Keratinocyte (primary cell): ENCODE results near the gene BRSK2. TPM values are rescaled to one million over a fixed set of nuclear protein-coding genes. Genes with fewer than 3 reads are reported as not detected.

ENCODE experiments used
- DNase-seq: peaks from one replicate; pipeline ENCODE4 v3.0.0-alpha.2; 2011; ENCODE audit warnings: low read depth, missing footprints, low spot score
- FAIRE-seq: peaks from 2 replicates; lab custom pipeline; 2011; peaks lifted over from hg19 to GRCh38; lab: Jason Lieb, UNC
- H2AFZ ChIP-seq: 2 replicates; pipeline ENCODE4 v1.6.0; 2012; ENCODE audit warnings: low read length, control low read depth, inconsistent platforms; ENCODE audit not compliant: control insufficient read depth
- H3K27ac ChIP-seq: 2 replicates; pipeline ENCODE4 v1.5.1; 2011; ENCODE audit warnings: low read length; ENCODE audit not compliant: control insufficient read depth, insufficient read depth
- H3K27me3 ChIP-seq: 3 replicates; pipeline ENCODE4 v1.6.0; 2011; ENCODE audit warnings: low read length; ENCODE audit not compliant: control insufficient read depth, insufficient read depth; ENCODE audit errors: extremely low read depth
- H3K36me3 ChIP-seq, 2 experiments: 2 replicates in 1 of 2; 3 replicates in 1 of 2; pipeline ENCODE4 v1.5.1; 2011; ENCODE audit warnings: low read length in 2 of 2, mild to moderate bottlenecking in 1 of 2; ENCODE audit not compliant: control insufficient read depth in 2 of 2, insufficient read depth in 2 of 2; ENCODE audit errors: extremely low read depth in 1 of 2
- H3K4me1 ChIP-seq: 3 replicates; pipeline ENCODE4 v1.5.1; 2011; ENCODE audit warnings: low read length; ENCODE audit not compliant: control insufficient read depth, insufficient read depth; ENCODE audit errors: extremely low read depth
- H3K4me2 ChIP-seq: 3 replicates; pipeline ENCODE4 v1.6.0; 2011; ENCODE audit warnings: low read depth, low read length; ENCODE audit not compliant: control insufficient read depth, insufficient read depth; ENCODE audit errors: extremely low read depth
- H3K4me3 ChIP-seq, 3 experiments: fragments of 200-600 bp in 1 of 3; sonication (generic) in 1 of 3; 2 replicates in 2 of 3; 3 replicates in 1 of 3; pipeline ENCODE4 v1.5.1; 2011 to 2016; ENCODE audit warnings: low read length in 3 of 3, mild to moderate bottlenecking in 3 of 3, control low read depth in 2 of 3, inconsistent platforms in 1 of 3, low read depth in 1 of 3, mixed read lengths in 1 of 3, mixed run types in 1 of 3, moderate library complexity in 1 of 3; ENCODE audit not compliant: control insufficient read depth in 2 of 3, insufficient read depth in 2 of 3; ENCODE audit errors: extremely low read depth in 1 of 3
- H3K79me2 ChIP-seq: 2 replicates; pipeline ENCODE4 v1.6.0; 2012; ENCODE audit warnings: low read length; ENCODE audit not compliant: control insufficient read depth, insufficient read depth
- H3K9ac ChIP-seq: 3 replicates; pipeline ENCODE4 v1.6.0; 2011; ENCODE audit warnings: low read length; ENCODE audit not compliant: control insufficient read depth, insufficient read depth; ENCODE audit errors: extremely low read depth
- H3K9me1 ChIP-seq: 3 replicates; pipeline ENCODE4 v1.6.0; 2011; ENCODE audit warnings: low read length; ENCODE audit not compliant: control insufficient read depth, insufficient read depth; ENCODE audit errors: extremely low read depth
- H3K9me3 ChIP-seq: 2 replicates; pipeline ENCODE4 v1.5.1; 2012; ENCODE audit warnings: low read depth, low read length; ENCODE audit not compliant: control insufficient read depth
- H4K20me1 ChIP-seq: 3 replicates; pipeline ENCODE4 v1.6.0; 2011; ENCODE audit warnings: low read length; ENCODE audit not compliant: control insufficient read depth, insufficient read depth; ENCODE audit errors: extremely low read depth
- EZH2 ChIP-seq: IDR thresholded peaks from one replicate; pipeline ENCODE4 v1.6.1; 2012; ENCODE audit warnings: inconsistent platforms, mild to moderate bottlenecking, low read length, moderate library complexity
- dilution Hi-C: fragments of 300-500 bp; cut with MboI; formaldehyde crosslinking; loops from one replicate; pipeline ENCODE4 v1.7.0; 2020; ENCODE audit warnings: low sequenced_read_pairs; ENCODE audit not compliant: extremely low pct_ligation_motif_present
- polyA plus RNA-seq, 5 experiments: library from polyadenylated mRNA; depleted of rRNA in 3 of 5; stranded (reverse) in 3 of 5; stranded (forward) in 1 of 5; unstranded in 1 of 5; fragments of >200 nt; gene quantifications; 1 replicate in 1 of 5; 2 replicates in 3 of 5; 3 replicates in 1 of 5; pipeline versions ENCODE4 v1.2.1 to v1.2.3, GENCODE V29; 2011 to 2012; ENCODE audit warnings: missing spikeins in 2 of 5, low read depth in 1 of 5, low replicate concordance in 1 of 5
- TF ChIP-seq, protein P1 (sequence below), 3 experiments: IDR thresholded peaks in 1 of 3; conservative IDR thresholded peaks in 1 of 3; optimal IDR thresholded peaks in 1 of 3; 2 replicates in 2 of 3; 3 replicates in 1 of 3; pipeline versions ENCODE3 to v1.5.1; 2011; ENCODE audit warnings: low read length in 3 of 3, mild to moderate bottlenecking in 3 of 3, moderate library complexity in 2 of 3, control low read depth in 1 of 3, inconsistent platforms in 1 of 3; ENCODE audit not compliant: insufficient read depth in 2 of 3; ENCODE audit errors: extremely low read depth in 1 of 3

Gene BRSK2
- polyA plus RNA-seq, 1 donor (not counting 4 experiments of a cell fraction or from before 2014, with no cell fraction given), result 0.09 TPM

DNA sequence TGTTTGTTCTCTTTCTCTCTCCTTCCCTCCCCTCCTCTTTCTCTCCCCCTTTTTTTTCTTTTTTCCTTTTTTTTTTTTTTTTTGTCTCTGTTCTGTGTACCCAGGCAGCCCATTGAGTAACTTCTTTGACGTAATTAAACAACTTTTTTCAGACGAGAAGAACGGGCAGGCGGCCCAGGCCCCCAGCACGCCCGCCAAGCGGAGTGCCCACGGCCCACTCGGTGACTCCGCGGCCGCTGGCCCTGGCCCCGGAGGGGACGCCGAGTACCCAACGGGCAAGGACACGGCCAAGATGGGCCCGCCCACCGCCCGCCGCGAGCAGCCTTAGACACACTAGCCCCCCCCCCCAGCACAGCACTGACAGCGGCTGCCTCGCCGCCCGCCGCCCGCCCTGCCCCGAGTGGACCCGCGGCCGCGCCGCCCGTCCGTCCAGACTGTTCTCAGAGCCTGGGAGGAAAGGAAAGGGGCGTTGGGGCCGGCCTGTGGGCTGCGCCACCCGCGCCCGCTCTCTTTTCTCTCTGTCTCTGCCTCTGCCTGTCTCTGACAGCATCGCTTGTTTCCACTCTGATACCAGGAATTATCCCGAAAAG, 70.8 kb downstream of the BRSK2 start:
- DNase-seq (no peak), FAIRE-seq (no peak)
- H3K79me2 ChIP-seq, result no peaks in the 10 kb centered on the region
- no peak overlapping the region for H3K4me2 ChIP-seq
- H3K9me1 ChIP-seq, result no peaks in the 10 kb centered on the region
- no peaks in the 10 kb centered on the region for H3K9me3 ChIP-seq
- dilution Hi-C loops, result no loop called here
- H3K27me3 ChIP-seq, result no peaks in the 10 kb centered on the region
- H3K27ac ChIP-seq, result no peak overlapping the region
- H2AFZ ChIP-seq, result no peak overlapping the region
- no peaks in the 10 kb centered on the region for H3K36me3 ChIP-seq
- TF ChIP-seq, protein P1, sequence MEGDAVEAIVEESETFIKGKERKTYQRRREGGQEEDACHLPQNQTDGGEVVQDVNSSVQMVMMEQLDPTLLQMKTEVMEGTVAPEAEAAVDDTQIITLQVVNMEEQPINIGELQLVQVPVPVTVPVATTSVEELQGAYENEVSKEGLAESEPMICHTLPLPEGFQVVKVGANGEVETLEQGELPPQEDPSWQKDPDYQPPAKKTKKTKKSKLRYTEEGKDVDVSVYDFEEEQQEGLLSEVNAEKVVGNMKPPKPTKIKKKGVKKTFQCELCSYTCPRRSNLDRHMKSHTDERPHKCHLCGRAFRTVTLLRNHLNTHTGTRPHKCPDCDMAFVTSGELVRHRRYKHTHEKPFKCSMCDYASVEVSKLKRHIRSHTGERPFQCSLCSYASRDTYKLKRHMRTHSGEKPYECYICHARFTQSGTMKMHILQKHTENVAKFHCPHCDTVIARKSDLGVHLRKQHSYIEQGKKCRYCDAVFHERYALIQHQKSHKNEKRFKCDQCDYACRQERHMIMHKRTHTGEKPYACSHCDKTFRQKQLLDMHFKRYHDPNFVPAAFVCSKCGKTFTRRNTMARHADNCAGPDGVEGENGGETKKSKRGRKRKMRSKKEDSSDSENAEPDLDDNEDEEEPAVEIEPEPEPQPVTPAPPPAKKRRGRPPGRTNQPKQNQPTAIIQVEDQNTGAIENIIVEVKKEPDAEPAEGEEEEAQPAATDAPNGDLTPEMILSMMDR (optimal IDR thresholded peaks at IDR 0.05 in 1 of 3, IDR thresholded peaks at IDR 0.05 in 1 of 3, conservative IDR thresholded peaks at IDR 0.05 in 1 of 3; ENCODE audit: extremely low read depth in 1 of 3, insufficient read depth in 2 of 3, low read length in 3 of 3), result no peak
- H3K4me1 ChIP-seq, result no peaks in the 10 kb centered on the region
- no peak overlapping the region for H3K4me3 ChIP-seq
- H3K9ac ChIP-seq, result no peak overlapping the region
- H4K20me1 ChIP-seq, result no peaks in the 10 kb centered on the region

- Histone ChIP-seq H3K4me2 (no peak overlapping the region), H3K27me3 (no peaks in the 10 kb centered on the region), H3K4me3 (no peak overlapping the region), H2AFZ (no peak overlapping the region), H4K20me1 (no peaks in the 10 kb centered on the region), H3K4me1 (no peaks in the 10 kb centered on the region), H3K9ac (no peak overlapping the region), H3K79me2 (no peaks in the 10 kb centered on the region), H3K36me3 (no peaks in the 10 kb centered on the region), H3K9me1 (no peaks in the 10 kb centered on the region), H3K9me3 (no peaks in the 10 kb centered on the region), H3K27ac (no peak overlapping the region)
- FAIRE-seq (no peak), DNase-seq (no peak)
- dilution Hi-C loops, result no loop called here
- TF ChIP-seq, protein P1 (optimal IDR thresholded peaks at IDR 0.05 in 1 of 3, IDR thresholded peaks at IDR 0.05 in 1 of 3, conservative IDR thresholded peaks at IDR 0.05 in 1 of 3; ENCODE audit: extremely low read depth in 1 of 3, insufficient read depth in 2 of 3, low read length in 3 of 3), result no peak
- TF ChIP-seq EZH2, result no peak
Measured at GRCh38 chr11:1460986-1461825, 71.5 kb downstream of the BRSK2 start.
